Lower leg skin (tissue), 4 donors: Measurements from ENCODE around the gene VPS35L. TPM values are rescaled to one million over a fixed set of nuclear protein-coding genes. Genes with fewer than 3 reads are reported as not detected.

Experiments
- DNase-seq, 2 donors: peaks; one replicate each; pipeline ENCODE4 v3.0.0-alpha.2; 2019; ENCODE audit warnings: low spot score in 2 of 2
- H3K4me3 ChIP-seq: fragments of 200-600 bp; sonication (generic); 2 replicates; pipeline ENCODE4 v1.5.1; 2017; ENCODE audit warnings: mild to moderate bottlenecking, low read depth; ENCODE audit not compliant: poor library complexity, severe bottlenecking
- POLR2A ChIP-seq, 2 donors: fragments of 450-650 bp; IDR thresholded peaks; one replicate each; pipeline ENCODE4 v1.6.1; 2016 to 2017; ENCODE audit warnings: antibody characterized with exemption in 2 of 2, mild to moderate bottlenecking in 1 of 2, moderate library complexity in 1 of 2
- WGBS, 2 donors: methylation state at CpG; one replicate each; pipeline ENCODE4 v1.1.5; 2018; 5-methylcytosine and 5-hydroxymethylcytosine counted together
- intact Hi-C: fragments of 100-400 bp; cut with DNase I; formaldehyde crosslinking; loops from one replicate; pipeline ENCODE4 v1.15.0; 2023; ENCODE audit warnings: low total_unique reads
- total RNA-seq, 4 donors: library from RNA; depleted of rRNA; stranded (reverse); fragments of >200 nt; gene quantifications; one replicate each; pipeline ENCODE4 v1.1.0, GENCODE V29; 2016
- TF ChIP-seq, protein P1 (sequence below), 3 donors: fragments of 450-650 bp; IDR thresholded peaks; one replicate each; pipeline ENCODE4 v1.5.1; 2016; ENCODE audit warnings: antibody characterized with exemption in 3 of 3, mild to moderate bottlenecking in 3 of 3, moderate library complexity in 2 of 3

The VPS35L gene
- total RNA-seq, 4 donors from 2014 or later: 14.5 to 24.2 (median 17.0) TPM

- intact Hi-C loops: no loop called here
- 25 to 38% methylated on average over 5 of the region's 5 CpGs for WGBS, 2 donors
- H3K4me3 ChIP-seq: no peak overlapping the region
- TF ChIP-seq, protein P1, sequence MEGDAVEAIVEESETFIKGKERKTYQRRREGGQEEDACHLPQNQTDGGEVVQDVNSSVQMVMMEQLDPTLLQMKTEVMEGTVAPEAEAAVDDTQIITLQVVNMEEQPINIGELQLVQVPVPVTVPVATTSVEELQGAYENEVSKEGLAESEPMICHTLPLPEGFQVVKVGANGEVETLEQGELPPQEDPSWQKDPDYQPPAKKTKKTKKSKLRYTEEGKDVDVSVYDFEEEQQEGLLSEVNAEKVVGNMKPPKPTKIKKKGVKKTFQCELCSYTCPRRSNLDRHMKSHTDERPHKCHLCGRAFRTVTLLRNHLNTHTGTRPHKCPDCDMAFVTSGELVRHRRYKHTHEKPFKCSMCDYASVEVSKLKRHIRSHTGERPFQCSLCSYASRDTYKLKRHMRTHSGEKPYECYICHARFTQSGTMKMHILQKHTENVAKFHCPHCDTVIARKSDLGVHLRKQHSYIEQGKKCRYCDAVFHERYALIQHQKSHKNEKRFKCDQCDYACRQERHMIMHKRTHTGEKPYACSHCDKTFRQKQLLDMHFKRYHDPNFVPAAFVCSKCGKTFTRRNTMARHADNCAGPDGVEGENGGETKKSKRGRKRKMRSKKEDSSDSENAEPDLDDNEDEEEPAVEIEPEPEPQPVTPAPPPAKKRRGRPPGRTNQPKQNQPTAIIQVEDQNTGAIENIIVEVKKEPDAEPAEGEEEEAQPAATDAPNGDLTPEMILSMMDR (IDR thresholded peaks at IDR 0.05): no peak
- TF ChIP-seq POLR2A (IDR thresholded peaks at IDR 0.05): no peak
- DNase-seq: no peak
These were observed 33.1 kb upstream of the VPS35L start for GRCh38 chr16:19522397-19522732.

GRCh38 chr16:19522760-19523159 lies 32.7 kb upstream of the VPS35L start:
- no peak overlapping the region for H3K4me3 ChIP-seq
- WGBS, 2 donors: 88 to 94% methylated on average over 2 of the region's 2 CpGs
- DNase-seq: no peak
- no peak for TF ChIP-seq POLR2A (IDR thresholded peaks at IDR 0.05)
- TF ChIP-seq, protein P1 (IDR thresholded peaks at IDR 0.05): no peak
- intact Hi-C loops: no loop called here

GRCh38 chr16:19523184-19523558 lies 32.3 kb upstream of the VPS35L start:
- no peak for DNase-seq
- no peak for TF ChIP-seq POLR2A (IDR thresholded peaks at IDR 0.05)
- TF ChIP-seq, protein P1 (IDR thresholded peaks at IDR 0.05): no peak
- intact Hi-C loops: no loop called here
- WGBS, 2 donors: 68 to 71% methylated on average over 18 of the region's 18 CpGs
- no peak overlapping the region for H3K4me3 ChIP-seq

- H3K4me3 ChIP-seq: peak within 1 kb of the TSS; percentile 94
- TF ChIP-seq, protein P1 (IDR thresholded peaks at IDR 0.05): no peak
- no peak for TF ChIP-seq POLR2A (IDR thresholded peaks at IDR 0.05)
- peak; percentile 98 to 99 for DNase-seq
- intact Hi-C loops: no loop called here
- 2% methylated on average over 42 to 50 of the region's 51 CpGs for WGBS, 2 donors
These were observed 31.7 kb upstream of the VPS35L start, which contains the start of gene CCP110 for GRCh38 chr16:19523559-19524355. CCP110 (plus strand) TSS chr16:19523942; CDS start chr16:19527882, 3,940 bp downstream.

DNA sequence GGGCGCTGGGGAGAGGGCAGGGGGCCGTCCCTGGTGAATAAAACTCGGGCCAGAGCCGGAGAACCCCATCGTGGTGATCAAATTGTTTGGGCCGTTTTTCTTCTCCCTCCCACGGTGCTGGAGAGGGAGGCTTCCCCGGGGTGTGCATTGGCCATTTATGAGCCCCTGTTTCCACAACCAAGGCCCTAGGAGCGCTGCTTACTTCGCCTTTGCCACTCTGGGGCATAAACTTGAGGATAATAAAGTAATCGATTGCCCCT lies 31.2 kb upstream of the VPS35L start:
- H3K4me3 ChIP-seq: peak overlapping the region; percentile 94
- 0% methylated on average over 11 of the region's 11 CpGs for WGBS, 2 donors
- intact Hi-C loops: no loop called here
- TF ChIP-seq, protein P1 (IDR thresholded peaks at IDR 0.05): no peak
- no peak for TF ChIP-seq POLR2A (IDR thresholded peaks at IDR 0.05)
- no peak for DNase-seq
